Neural progenitor cell (in vitro differentiated cells): ENCODE results near the gene RELL1. TPM values are rescaled to one million over a fixed set of nuclear protein-coding genes. Genes with fewer than 3 reads are reported as not detected.
A peak's percentile ranks its signal among the peaks of the same experiment; 100 is the strongest.

Experiments
- DNase-seq: peaks from one replicate; pipeline ENCODE4 v3.0.0-alpha.2; 2016; ENCODE audit warnings: low spot score
- H2AFZ ChIP-seq: fragments of 200-600 bp; sonication (generic); replicated peaks from 2 replicates; pipeline ENCODE4 v1.6.1; 2016; ENCODE audit warnings: antibody characterized with exemption
- H3F3A ChIP-seq: fragments of 200-600 bp; sonication (generic); 2 replicates; pipeline ENCODE4 v1.6.1; 2016; ENCODE audit warnings: antibody characterized with exemption, low read depth
- H3K27ac ChIP-seq: fragments of 200-600 bp; sonication (generic); 2 replicates; pipeline ENCODE4 v1.5.1; 2016; ENCODE audit warnings: mild to moderate bottlenecking
- H3K27me3 ChIP-seq: fragments of 200-600 bp; sonication (generic); 2 replicates; pipeline ENCODE4 v1.6.1; 2016; ENCODE audit warnings: mild to moderate bottlenecking, moderate library complexity
- H3K36me3 ChIP-seq: fragments of 200-600 bp; sonication (generic); 2 replicates; pipeline ENCODE4 v1.5.1; 2016
- H3K4me1 ChIP-seq: fragments of 200-600 bp; sonication (generic); 2 replicates; pipeline ENCODE4 v1.6.1; 2016; ENCODE audit warnings: mixed run types
- H3K4me2 ChIP-seq: fragments of 200-600 bp; sonication (generic); 2 replicates; pipeline ENCODE4 v1.6.1; 2016
- H3K4me3 ChIP-seq: fragments of 200-600 bp; sonication (generic); 2 replicates; pipeline ENCODE4 v1.5.1; 2016
- H3K79me2 ChIP-seq: fragments of 200-600 bp; sonication (generic); 2 replicates; pipeline ENCODE4 v1.6.1; 2016; ENCODE audit warnings: low read depth
- H3K9ac ChIP-seq: fragments of 200-600 bp; sonication (generic); 2 replicates; pipeline ENCODE4 v1.6.1; 2016
- H3K9me3 ChIP-seq: fragments of 200-600 bp; sonication (generic); 2 replicates; pipeline ENCODE4 v1.5.1; 2016; ENCODE audit warnings: low read depth
- H4K20me1 ChIP-seq: fragments of 200-600 bp; sonication (generic); 2 replicates; pipeline ENCODE4 v1.6.1; 2016; ENCODE audit warnings: low read depth
- H3K27ac Mint-ChIP-seq: 3 replicates; pipeline ENCODE4 v1.8.0; 2021; ENCODE audit warnings: mixed read lengths
- H3K27me3 Mint-ChIP-seq: 2 replicates; pipeline ENCODE4 v1.8.0; 2022; ENCODE audit warnings: low read depth, mild to moderate bottlenecking, inconsistent platforms, moderate library complexity, mixed read lengths; ENCODE audit not compliant: insufficient read depth
- H3K36me3 Mint-ChIP-seq: 3 replicates; pipeline ENCODE4 v1.8.0; 2021; ENCODE audit warnings: mixed read lengths
- H3K4me1 Mint-ChIP-seq: 3 replicates; pipeline ENCODE4 v1.8.0; 2021; ENCODE audit warnings: mixed read lengths
- H3K4me3 Mint-ChIP-seq: 3 replicates; pipeline ENCODE4 v1.8.0; 2021; ENCODE audit warnings: mild to moderate bottlenecking, moderate library complexity, mixed read lengths
- H3K9me3 Mint-ChIP-seq: 3 replicates; pipeline ENCODE4 v1.8.0; 2020; ENCODE audit warnings: mixed read lengths
- EZH2 ChIP-seq: fragments of 200-600 bp; sonication (generic); IDR thresholded peaks from 2 replicates; pipeline ENCODE4 v1.6.1; 2017; ENCODE audit warnings: antibody characterized with exemption, mild to moderate bottlenecking, moderate library complexity
- EZH2phosphoT487 ChIP-seq: fragments of 200-600 bp; sonication (generic); IDR thresholded peaks from 2 replicates; pipeline ENCODE4 v1.6.1; 2017; ENCODE audit warnings: antibody characterized with exemption
- total RNA-seq: library from RNA; depleted of rRNA; stranded (reverse); fragments of >200 nt; gene quantifications from 2 replicates; pipeline ENCODE4 v1.2.3, GENCODE V29; 2015; ENCODE audit warnings: low replicate concordance
- TF ChIP-seq, protein P1 (sequence below): fragments of 200-600 bp; sonication (generic); IDR thresholded peaks from 2 replicates; pipeline ENCODE4 v1.5.1; 2017; ENCODE audit warnings: antibody characterized with exemption, mild to moderate bottlenecking

Gene RELL1
- total RNA-seq, 1 donor from 2014 or later: 12.1 TPM

DNA sequence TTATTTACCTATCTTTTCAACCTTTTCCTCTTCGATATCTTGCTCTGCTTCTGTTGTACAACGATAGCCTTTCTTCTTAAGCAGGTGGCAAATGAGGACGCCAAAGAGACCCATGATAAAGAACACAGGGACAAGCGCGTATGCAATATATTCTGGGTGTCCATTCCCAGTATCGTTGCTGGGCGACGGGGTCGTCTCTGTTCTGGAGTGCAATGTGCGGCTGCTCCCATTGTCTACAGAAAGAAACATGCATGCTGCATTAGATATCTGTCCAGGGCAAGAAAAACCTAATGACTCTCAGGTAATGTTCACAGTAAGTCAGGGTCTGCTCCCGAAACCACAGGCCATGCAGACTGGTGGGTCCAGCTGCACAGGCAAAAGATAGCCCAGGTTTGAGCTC lies 36.9 kb downstream of the RELL1 start:
- Histone ChIP-seq H3K4me3 (no peak overlapping the region), H3K9ac (no peak overlapping the region), H3K36me3 (no peaks in the 10 kb centered on the region), H3F3A (no peaks in the 10 kb centered on the region), H2AFZ (no peak overlapping the region), H3K27me3 (no peaks in the 10 kb centered on the region), H3K79me2 (no peaks in the 10 kb centered on the region), H3K9me3 (no peaks in the 10 kb centered on the region), H4K20me1 (no peaks in the 10 kb centered on the region), H3K4me2 (no peak overlapping the region), H3K27ac (no peak overlapping the region), H3K4me1 (peaks cover 20% of the 10 kb centered on the region)
- peaks cover 5% of the 10 kb centered on the region for H3K27me3 Mint-ChIP-seq
- no peak for DNase-seq
- TF ChIP-seq EZH2 (no peak), EZH2phosphoT487 (no peak)
- TF ChIP-seq, protein P1, sequence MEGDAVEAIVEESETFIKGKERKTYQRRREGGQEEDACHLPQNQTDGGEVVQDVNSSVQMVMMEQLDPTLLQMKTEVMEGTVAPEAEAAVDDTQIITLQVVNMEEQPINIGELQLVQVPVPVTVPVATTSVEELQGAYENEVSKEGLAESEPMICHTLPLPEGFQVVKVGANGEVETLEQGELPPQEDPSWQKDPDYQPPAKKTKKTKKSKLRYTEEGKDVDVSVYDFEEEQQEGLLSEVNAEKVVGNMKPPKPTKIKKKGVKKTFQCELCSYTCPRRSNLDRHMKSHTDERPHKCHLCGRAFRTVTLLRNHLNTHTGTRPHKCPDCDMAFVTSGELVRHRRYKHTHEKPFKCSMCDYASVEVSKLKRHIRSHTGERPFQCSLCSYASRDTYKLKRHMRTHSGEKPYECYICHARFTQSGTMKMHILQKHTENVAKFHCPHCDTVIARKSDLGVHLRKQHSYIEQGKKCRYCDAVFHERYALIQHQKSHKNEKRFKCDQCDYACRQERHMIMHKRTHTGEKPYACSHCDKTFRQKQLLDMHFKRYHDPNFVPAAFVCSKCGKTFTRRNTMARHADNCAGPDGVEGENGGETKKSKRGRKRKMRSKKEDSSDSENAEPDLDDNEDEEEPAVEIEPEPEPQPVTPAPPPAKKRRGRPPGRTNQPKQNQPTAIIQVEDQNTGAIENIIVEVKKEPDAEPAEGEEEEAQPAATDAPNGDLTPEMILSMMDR: no peak
- peak overlapping the region; percentile 85 for H3K27ac Mint-ChIP-seq
- H3K9me3 Mint-ChIP-seq: peaks cover 3% of the 10 kb centered on the region
- H3K36me3 Mint-ChIP-seq: peaks cover 20% of the 10 kb centered on the region
- H3K4me3 Mint-ChIP-seq: no peak overlapping the region
- peaks cover 37% of the 10 kb centered on the region for H3K4me1 Mint-ChIP-seq

DNA sequence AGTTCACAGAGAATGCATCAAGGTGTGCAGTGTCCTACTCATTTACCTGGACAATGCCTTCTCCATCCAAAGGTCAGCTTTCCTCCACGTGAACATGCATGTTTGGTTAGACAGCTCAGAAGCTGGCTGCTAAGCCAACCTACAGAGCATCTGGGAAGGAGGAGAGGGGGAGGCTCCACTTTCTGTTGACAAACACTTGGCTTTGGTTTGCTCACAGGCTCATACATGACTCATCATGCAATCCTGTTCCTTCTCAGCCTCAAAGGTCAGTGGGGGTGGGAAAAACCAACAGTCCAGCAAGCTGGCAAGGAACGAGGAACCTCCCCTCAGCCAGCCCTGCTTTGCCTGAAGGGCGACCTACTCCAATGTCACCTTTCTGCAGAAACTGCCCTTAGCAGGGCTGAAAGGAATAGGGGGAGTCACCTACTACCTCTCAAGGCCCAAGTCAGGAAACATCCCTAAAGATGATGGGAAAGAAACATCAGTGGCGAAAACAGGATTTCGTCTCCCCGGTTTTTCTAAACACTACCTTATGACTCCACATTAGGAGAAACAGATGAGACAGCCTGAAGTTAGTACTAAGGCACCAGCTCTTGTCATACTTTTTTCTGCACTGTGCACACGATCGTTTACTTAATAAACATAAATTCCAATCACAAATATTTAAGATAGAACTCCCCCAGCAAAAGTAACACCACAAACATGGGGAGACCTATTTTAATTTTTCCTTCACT lies 37.9 kb downstream of the RELL1 start:
- TF ChIP-seq EZH2phosphoT487: no peak
- no peak for TF ChIP-seq EZH2
- TF ChIP-seq, protein P1: no peak
- Mint-ChIP-seq H3K4me1 (peaks cover 37% of the 10 kb centered on the region), H3K27me3 (peaks cover 5% of the 10 kb centered on the region), H3K36me3 (peaks cover 17% of the 10 kb centered on the region), H3K9me3 (peaks cover 2% of the 10 kb centered on the region), H3K4me3 (no peak overlapping the region), H3K27ac (no peak overlapping the region)
- H3K4me1 ChIP-seq: peaks cover 13% of the 10 kb centered on the region
- no peak overlapping the region for H3K4me2 ChIP-seq
- H2AFZ ChIP-seq: no peak overlapping the region
- no peak overlapping the region for H3K4me3 ChIP-seq
- no peak overlapping the region for H3K9ac ChIP-seq
- no peaks in the 10 kb centered on the region for H3K36me3 ChIP-seq
- no peaks in the 10 kb centered on the region for H3K9me3 ChIP-seq
- H3K79me2 ChIP-seq: no peaks in the 10 kb centered on the region
- no peaks in the 10 kb centered on the region for H4K20me1 ChIP-seq
- DNase-seq: no peak
- no peak overlapping the region for H3K27ac ChIP-seq
- H3F3A ChIP-seq: no peaks in the 10 kb centered on the region
- H3K27me3 ChIP-seq: no peaks in the 10 kb centered on the region

DNA sequence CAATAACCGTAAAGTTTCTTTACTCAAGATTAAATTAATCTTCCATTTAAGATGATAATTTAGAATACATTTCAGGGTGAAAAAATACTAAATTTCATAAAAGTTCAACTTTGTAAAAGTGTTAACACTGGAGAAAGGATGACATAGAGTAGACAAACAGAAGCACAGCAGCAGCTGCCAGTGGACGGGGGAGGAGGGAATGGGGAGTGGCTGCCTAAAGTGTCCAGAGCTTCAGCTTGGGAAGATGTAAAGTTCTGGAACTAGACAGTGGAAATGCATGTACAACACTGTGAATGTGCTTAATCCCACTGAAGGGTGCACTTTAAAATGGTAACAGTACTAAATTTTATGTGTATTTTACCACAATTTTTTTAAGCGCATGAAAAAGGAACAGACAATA lies 39.9 kb downstream of the RELL1 start:
- Histone ChIP-seq H3K79me2 (no peaks in the 10 kb centered on the region), H3K36me3 (no peaks in the 10 kb centered on the region), H3K27ac (no peak overlapping the region), H2AFZ (no peak overlapping the region), H3F3A (no peaks in the 10 kb centered on the region), H3K9ac (no peak overlapping the region), H4K20me1 (no peaks in the 10 kb centered on the region), H3K4me2 (no peak overlapping the region), H3K9me3 (no peaks in the 10 kb centered on the region), H3K4me3 (no peak overlapping the region), H3K27me3 (no peaks in the 10 kb centered on the region), H3K4me1 (peaks cover 12% of the 10 kb centered on the region)
- Mint-ChIP-seq H3K4me1 (peaks cover 30% of the 10 kb centered on the region), H3K9me3 (no peaks in the 10 kb centered on the region), H3K36me3 (peaks cover 17% of the 10 kb centered on the region), H3K27ac (no peak overlapping the region), H3K27me3 (peaks cover 3% of the 10 kb centered on the region), H3K4me3 (no peak overlapping the region)
- no peak for TF ChIP-seq EZH2
- TF ChIP-seq EZH2phosphoT487: no peak
- TF ChIP-seq, protein P1: no peak
- no peak for DNase-seq
